AG09319 (cell line): ENCODE measurements around the gene TMEM116.

Experiments
- DNase-seq: peaks from one replicate; pipeline ENCODE4 v3.0.0-alpha.2; 2010; ENCODE audit warnings: low read depth; ENCODE audit errors: extremely low read depth
- TF ChIP-seq, protein P1 (sequence below): IDR thresholded peaks from 2 replicates; pipeline ENCODE4 v1.5.1; 2011; ENCODE audit warnings: low read depth, mild to moderate bottlenecking, inconsistent platforms, low read length, moderate library complexity

Gene TMEM116

DNA sequence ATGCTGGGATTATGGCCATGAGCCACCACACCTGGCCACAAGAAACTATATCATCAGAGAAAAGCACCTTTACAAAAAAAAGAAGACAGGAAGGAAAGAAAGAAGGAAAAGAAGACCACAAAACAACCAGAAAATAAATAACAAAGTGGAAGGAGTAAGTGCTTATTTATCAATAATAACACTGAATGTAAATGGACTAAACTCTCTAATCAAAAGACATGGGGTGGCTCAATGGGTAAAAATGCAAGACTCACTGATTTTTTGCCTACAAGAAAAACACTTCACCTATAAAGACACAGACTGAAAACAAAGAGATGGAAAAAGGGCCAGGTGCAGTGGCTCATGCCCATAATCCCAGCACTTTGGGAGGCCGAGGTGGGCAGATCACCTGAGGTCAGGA lies 105.2 kb downstream of the TMEM116 start:
- TF ChIP-seq, protein P1, sequence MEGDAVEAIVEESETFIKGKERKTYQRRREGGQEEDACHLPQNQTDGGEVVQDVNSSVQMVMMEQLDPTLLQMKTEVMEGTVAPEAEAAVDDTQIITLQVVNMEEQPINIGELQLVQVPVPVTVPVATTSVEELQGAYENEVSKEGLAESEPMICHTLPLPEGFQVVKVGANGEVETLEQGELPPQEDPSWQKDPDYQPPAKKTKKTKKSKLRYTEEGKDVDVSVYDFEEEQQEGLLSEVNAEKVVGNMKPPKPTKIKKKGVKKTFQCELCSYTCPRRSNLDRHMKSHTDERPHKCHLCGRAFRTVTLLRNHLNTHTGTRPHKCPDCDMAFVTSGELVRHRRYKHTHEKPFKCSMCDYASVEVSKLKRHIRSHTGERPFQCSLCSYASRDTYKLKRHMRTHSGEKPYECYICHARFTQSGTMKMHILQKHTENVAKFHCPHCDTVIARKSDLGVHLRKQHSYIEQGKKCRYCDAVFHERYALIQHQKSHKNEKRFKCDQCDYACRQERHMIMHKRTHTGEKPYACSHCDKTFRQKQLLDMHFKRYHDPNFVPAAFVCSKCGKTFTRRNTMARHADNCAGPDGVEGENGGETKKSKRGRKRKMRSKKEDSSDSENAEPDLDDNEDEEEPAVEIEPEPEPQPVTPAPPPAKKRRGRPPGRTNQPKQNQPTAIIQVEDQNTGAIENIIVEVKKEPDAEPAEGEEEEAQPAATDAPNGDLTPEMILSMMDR, result no peak
- DNase-seq, result no peak

GRCh38 chr12:111905502-111905901 lies 107.5 kb downstream of the TMEM116 start:
- TF ChIP-seq, protein P1, result no peak
- DNase-seq, result no peak

- no peak for DNase-seq
- TF ChIP-seq, protein P1, result no peak
Measured at GRCh38 chr12:111904446-111904975, 108.5 kb downstream of the TMEM116 start.

GRCh38 chr12:111901182-111901581 lies 111.8 kb downstream of the TMEM116 start:
- TF ChIP-seq, protein P1, result no peak
- no peak for DNase-seq

- DNase-seq, result no peak
- TF ChIP-seq, protein P1, result no peak
Measured at GRCh38 chr12:111894556-111894955, 118.4 kb downstream of the TMEM116 start.

- TF ChIP-seq, protein P1, result no peak; the same call in 1 of the 2 replicates
- DNase-seq, result peak; percentile 23
Measured at GRCh38 chr12:111893287-111893686, 119.7 kb downstream of the TMEM116 start.

- DNase-seq, result no peak
- TF ChIP-seq, protein P1, result no peak
Measured at GRCh38 chr12:111887926-111888745, 124.8 kb downstream of the TMEM116 start.
